GM19463 (cell line): ENCODE results near the gene IKZF4.
"Not testable (repeated sequence)": the region's sequence is repeated elsewhere in the genome, so short reads cannot be mapped to it uniquely, and the experiment has no call there.

Source experiments
- ATAC-seq: cut with Tn5 transposase; IDR thresholded peaks from one replicate; pipeline ENCODE4 v1.9.1; 2021; ENCODE audit warnings: mild to moderate bottlenecking, moderate library complexity; ENCODE audit not compliant: unreplicated experiment

The IKZF4 gene

GRCh38 chr12:56037161-56037560, 16.3 kb downstream of the IKZF4 start:
- ATAC-seq = no peak

- no peak for ATAC-seq
These were observed 17.3 kb downstream of the IKZF4 start for GRCh38 chr12:56038022-56038655.

- ATAC-seq = no peak
These were observed 19.3 kb downstream of the IKZF4 start for GRCh38 chr12:56040151-56040550.

- ATAC-seq = no peak
These were observed 20.2 kb downstream of the IKZF4 start for GRCh38 chr12:56040963-56041551.

GRCh38 chr12:56041552-56042429, 20.9 kb downstream of the IKZF4 start, which contains the start of gene RPS26:
Gene RPS26 (plus strand): TSS chr12:56041918. CDS start chr12:56042167, 249 bp downstream.
- peak; percentile 95 for ATAC-seq

GRCh38 chr12:56042430-56042813, 21.6 kb downstream of the IKZF4 start:
- ATAC-seq = not testable (repeated sequence)

GRCh38 chr12:56042843-56043242, 22.0 kb downstream of the IKZF4 start:
- no peak for ATAC-seq

- ATAC-seq = no peak
These were observed 25.4 kb downstream of the IKZF4 start for GRCh38 chr12:56046027-56046780.

GRCh38 chr12:56053407-56053893, 32.6 kb downstream of the IKZF4 start:
- ATAC-seq = no peak

- ATAC-seq = not testable (repeated sequence)
These were observed 39.1 kb downstream of the IKZF4 start for GRCh38 chr12:56059964-56060363.

GRCh38 chr12:56061982-56062381, 41.1 kb downstream of the IKZF4 start:
- ATAC-seq = no peak

- no peak for ATAC-seq
These were observed 42.2 kb downstream of the IKZF4 start for GRCh38 chr12:56062996-56063395.

- no peak for ATAC-seq
These were observed 50.8 kb downstream of the IKZF4 start for GRCh38 chr12:56071648-56072047.

- ATAC-seq = no peak
These were observed 53.6 kb downstream of the IKZF4 start for GRCh38 chr12:56074396-56074795.

- ATAC-seq = not testable (repeated sequence)
These were observed 57.1 kb downstream of the IKZF4 start for GRCh38 chr12:56077966-56078365.

- ATAC-seq = no peak
These were observed 57.6 kb downstream of the IKZF4 start for GRCh38 chr12:56078427-56078826.

- peak; percentile 75 for ATAC-seq
These were observed 58.3 kb downstream of the IKZF4 start for GRCh38 chr12:56078931-56079722.

- ATAC-seq = peak; percentile 39
These were observed 59.1 kb downstream of the IKZF4 start, which contains the start of gene ERBB3 for GRCh38 chr12:56079723-56080555. Gene ERBB3 (plus strand): TSS chr12:56080165. CDS start chr12:56080301, 136 bp downstream.

- ATAC-seq = no peak
These were observed 59.8 kb downstream of the IKZF4 start for GRCh38 chr12:56080556-56081138.
